DOHH2 (cell line): ENCODE data around the gene GYPB.
"Not testable (repeated sequence)": the region's sequence is repeated elsewhere in the genome, so short reads cannot be mapped to it uniquely, and the experiment has no call there.

Source experiments
- CTCF ChIP-seq: fragments of 200-600 bp; sonication (generic); IDR thresholded peaks from one replicate; pipeline ENCODE4 v1.5.1; 2014; ENCODE audit warnings: antibody characterized with exemption, mild to moderate bottlenecking, low read depth, low read length; ENCODE audit not compliant: poor library complexity, severe bottlenecking
- EZH2phosphoT487 ChIP-seq: fragments of 200-600 bp; sonication (generic); IDR thresholded peaks from 2 replicates; pipeline ENCODE4 v1.6.1; 2017; ENCODE audit warnings: borderline replicate concordance, mild to moderate bottlenecking, antibody characterized with exemption, low read length, moderate library complexity, mixed read lengths

- TF ChIP-seq CTCF, EZH2phosphoT487: not testable (repeated sequence)
These were observed 14.2 kb downstream of the GYPB start for GRCh38 chr4:144004868-144005557.
